B cell (primary cell): ENCODE data around the gene TTC39C. TPM values are rescaled to one million over a fixed set of nuclear protein-coding genes. Genes with fewer than 3 reads are reported as not detected.

Source experiments
- ATAC-seq: fragments of 200-7000 bp; cut with Tn5 transposase; one replicate; pipeline ENCODE4 v1.10.0; 2021; ENCODE audit warnings: low read depth, mild to moderate bottlenecking, moderate number of reproducible peaks, moderate library complexity
- CTCF ChIA-PET: fragments of 350-600 bp; sonication (Branson Sonifier 250); formaldehyde crosslinking; loops from one replicate; lab custom pipeline; 2021; ENCODE audit warnings: antibody characterized with exemption, inconsistent platforms; lab: Charles Lee
- POLR2A ChIA-PET: fragments of 350-600 bp; sonication (Branson Sonifier 250); formaldehyde crosslinking; loops from one replicate; lab custom pipeline; 2021; ENCODE audit warnings: antibody characterized with exemption; lab: Charles Lee
- DNase-seq: peaks from one replicate; pipeline ENCODE4 v3.0.0; 2013
- H2AFZ ChIP-seq: 2 replicates; pipeline ENCODE4 v1.6.1; 2012; ENCODE audit warnings: mild to moderate bottlenecking, low read depth, low read length; ENCODE audit not compliant: insufficient read depth, poor library complexity, severe bottlenecking
- H3K27ac ChIP-seq, 2 donors: 1 replicate in 1 of 2; 2 replicates in 1 of 2; pipeline ENCODE4 v1.5.1; 2012 to 2013; ENCODE audit warnings: low read length in 2 of 2, mild to moderate bottlenecking in 2 of 2, moderate library complexity in 1 of 2
- H3K27me3 ChIP-seq, 4 experiments: fragments of 200-600 bp in 1 of 4; sonication (generic) in 1 of 4; replicated peaks in 1 of 4; 1 replicate in 2 of 4; 2 replicates in 2 of 4; pipeline versions ENCODE4 v1.6.1 to v1.7.0; 2013 to 2016; ENCODE audit warnings: low read length in 3 of 4, mild to moderate bottlenecking in 2 of 4, mixed read lengths in 1 of 4, moderate library complexity in 1 of 4; ENCODE audit not compliant: insufficient read depth in 4 of 4, control insufficient read depth in 3 of 4; ENCODE audit errors: control extremely low read depth in 1 of 4
- H3K36me3 ChIP-seq, 2 experiments: replicated peaks in 1 of 2; 1 replicate in 1 of 2; 2 replicates in 1 of 2; pipeline versions ENCODE4 v1.6.1 to v1.7.1; 2013; ENCODE audit warnings: low read length in 1 of 2; ENCODE audit not compliant: insufficient read depth in 2 of 2, control insufficient read depth in 1 of 2; ENCODE audit errors: control extremely low read depth in 1 of 2, extremely low read depth in 1 of 2
- H3K4me1 ChIP-seq, 2 donors: fragments of 200-600 bp in 1 of 2; sonication (generic) in 1 of 2; 1 replicate in 1 of 2; 2 replicates in 1 of 2; pipeline versions ENCODE4 v1.5.1 to v1.6.1; 2013 to 2017; ENCODE audit warnings: low read length in 2 of 2; ENCODE audit not compliant: control insufficient read depth in 2 of 2, insufficient read depth in 2 of 2
- H3K4me2 ChIP-seq: replicated peaks from 2 replicates; pipeline ENCODE3; 2012; ENCODE audit warnings: mild to moderate bottlenecking, low read depth, low read length; ENCODE audit not compliant: poor library complexity, severe bottlenecking
- H3K4me3 ChIP-seq, 5 experiments: fragments of 200-600 bp in 1 of 5; sonication (generic) in 1 of 5; 1 replicate in 3 of 5; 2 replicates in 2 of 5; pipeline versions ENCODE4 v1.5.1 to v1.7.0; 2011 to 2016; ENCODE audit warnings: low read length in 4 of 5, mild to moderate bottlenecking in 4 of 5, low read depth in 2 of 5, control low read depth in 1 of 5, moderate library complexity in 1 of 5; ENCODE audit not compliant: insufficient read depth in 1 of 5; ENCODE audit errors: control extremely low read depth in 1 of 5, extremely low read depth in 1 of 5
- H3K79me2 ChIP-seq: fragments of 200-600 bp; sonication (generic); one replicate; pipeline ENCODE4 v1.6.0; 2016; ENCODE audit warnings: low read length; ENCODE audit not compliant: control insufficient read depth, insufficient read depth
- H3K9ac ChIP-seq: fragments of 200-600 bp; sonication (generic); 2 replicates; pipeline ENCODE4 v1.6.1; 2017; ENCODE audit warnings: mild to moderate bottlenecking, low read length, moderate library complexity
- H3K9me3 ChIP-seq, 3 donors: one replicate each; pipeline versions ENCODE4 v1.6.1 to v1.7.1; 2013; ENCODE audit warnings: low read length in 2 of 3; ENCODE audit not compliant: control insufficient read depth in 2 of 3, insufficient read depth in 1 of 3; ENCODE audit errors: control extremely low read depth in 1 of 3
- H4K20me1 ChIP-seq: 2 replicates; pipeline ENCODE4 v1.6.0; 2012; ENCODE audit warnings: mild to moderate bottlenecking, low read length; ENCODE audit not compliant: insufficient read depth, control insufficient read depth, poor library complexity, severe bottlenecking
- H3K27ac Mint-ChIP-seq: one replicate; pipeline ENCODE4 v1.8.0; 2021; ENCODE audit warnings: mixed read lengths
- H3K27me3 Mint-ChIP-seq: one replicate; pipeline ENCODE4 v1.8.0; 2021; ENCODE audit warnings: mixed read lengths
- H3K4me1 Mint-ChIP-seq: one replicate; pipeline ENCODE4 v1.8.0; 2021; ENCODE audit warnings: mixed read lengths
- H3K4me3 Mint-ChIP-seq: one replicate; pipeline ENCODE4 v1.8.0; 2021; ENCODE audit warnings: mixed read lengths
- H3K9me3 Mint-ChIP-seq: one replicate; pipeline ENCODE4 v1.8.0; 2022; ENCODE audit warnings: mixed read lengths; ENCODE audit not compliant: insufficient read depth
- EZH2 ChIP-seq: IDR thresholded peaks from 2 replicates; pipeline ENCODE4 v1.6.1; 2012; ENCODE audit warnings: borderline replicate concordance, low read depth, mild to moderate bottlenecking, moderate library complexity, low read length; ENCODE audit not compliant: insufficient read depth, poor library complexity, severe bottlenecking
- WGBS: methylation state at CpG from one replicate; pipeline ENCODE4 v1.1.5; 2013; ENCODE audit warnings: missing lambda C conversion rate; ENCODE audit not compliant: insufficient coverage; 5-methylcytosine and 5-hydroxymethylcytosine counted together
- intact Hi-C: fragments of 100-400 bp; cut with micrococcal nuclease; formaldehyde crosslinking; loops from one replicate; pipeline ENCODE4 v1.10.0; 2022
- polyA plus RNA-seq: library from polyadenylated mRNA; depleted of rRNA; stranded (reverse); fragments of >200 nt; gene quantifications from 2 replicates; pipeline ENCODE4 v1.2.3, GENCODE V29; 2012
- total RNA-seq, 2 donors: library from RNA; stranded (reverse); fragments of 120-200 nt in 1 of 2; gene quantifications; 1 replicate in 1 of 2; 2 replicates in 1 of 2; pipeline versions ENCODE4 v1.2.3 to v1.2.4, GENCODE V29; 2013 to 2022
- TF ChIP-seq, protein P1 (sequence below): fragments of 200-600 bp; IDR thresholded peaks from one replicate; pipeline ENCODE4 v1.8.0; 2022; ENCODE audit warnings: antibody characterized with exemption, mild to moderate bottlenecking

Gene TTC39C
- total and polyA plus RNA-seq, 2 donors (not counting 1 experiment from before 2014, with no cell fraction given): 22.3 to 44.3 TPM

DNA sequence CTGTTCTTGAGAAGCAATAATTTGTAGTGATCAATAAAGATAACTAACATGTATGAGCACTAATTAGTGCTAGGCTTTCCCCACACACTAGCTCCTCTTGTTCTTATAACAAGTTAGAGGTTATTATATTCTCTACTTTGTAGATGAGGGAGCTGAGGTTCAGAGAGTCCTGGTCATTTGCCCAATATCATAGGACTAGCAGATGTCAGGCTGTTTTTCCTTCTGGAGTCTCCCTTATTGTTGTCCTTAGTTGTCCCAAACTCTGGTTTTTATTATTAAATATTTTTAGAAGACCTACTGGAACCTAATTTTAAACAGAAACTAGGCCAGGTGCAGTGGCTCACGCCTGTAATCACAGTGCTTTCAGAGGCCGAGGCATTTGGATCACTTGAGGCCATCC is 16.5 kb upstream of the TTC39C start:
- WGBS: 86% methylated on average over 2 of the region's 2 CpGs
- H3K9me3 Mint-ChIP-seq: no peaks in the 10 kb centered on the region
- Histone ChIP-seq H2AFZ (no peak overlapping the region), H3K4me3 (no peak overlapping the region), H3K36me3 (no peaks in the 10 kb centered on the region), H4K20me1 (no peaks in the 10 kb centered on the region), H3K79me2 (no peaks in the 10 kb centered on the region), H3K27me3 (peaks cover 0 to 2% (median 0%) of the 10 kb centered on the region in 4 experiments), H3K4me1 (peaks cover 5% of the 10 kb centered on the region in 2 donors), H3K27ac (no peak overlapping the region), H3K4me2 (no peak overlapping the region), H3K9me3 (no peaks in the 10 kb centered on the region), H3K9ac (no peak overlapping the region)
- intact Hi-C loops: no loop called here
- ATAC-seq (no peak), DNase-seq (no peak)
- H3K4me3 Mint-ChIP-seq: no peak overlapping the region
- no peaks in the 10 kb centered on the region for H3K27me3 Mint-ChIP-seq
- ChIA-PET POLR2A (interaction anchor here (0.7 kb wide), 1 partner anchor 20 kb away, joined by 9 read pairs; no protein-coding TSS in a partner anchor), CTCF (interaction anchor here (0.7 to 1.4 kb wide), 4 partner anchors 31 to 220 kb away, joined by 3 to 7 read pairs (median 4); no protein-coding TSS in a partner anchor)
- peaks cover 26% of the 10 kb centered on the region for H3K4me1 Mint-ChIP-seq
- no peak overlapping the region for H3K27ac Mint-ChIP-seq
- TF ChIP-seq EZH2: no peak
- TF ChIP-seq, protein P1, sequence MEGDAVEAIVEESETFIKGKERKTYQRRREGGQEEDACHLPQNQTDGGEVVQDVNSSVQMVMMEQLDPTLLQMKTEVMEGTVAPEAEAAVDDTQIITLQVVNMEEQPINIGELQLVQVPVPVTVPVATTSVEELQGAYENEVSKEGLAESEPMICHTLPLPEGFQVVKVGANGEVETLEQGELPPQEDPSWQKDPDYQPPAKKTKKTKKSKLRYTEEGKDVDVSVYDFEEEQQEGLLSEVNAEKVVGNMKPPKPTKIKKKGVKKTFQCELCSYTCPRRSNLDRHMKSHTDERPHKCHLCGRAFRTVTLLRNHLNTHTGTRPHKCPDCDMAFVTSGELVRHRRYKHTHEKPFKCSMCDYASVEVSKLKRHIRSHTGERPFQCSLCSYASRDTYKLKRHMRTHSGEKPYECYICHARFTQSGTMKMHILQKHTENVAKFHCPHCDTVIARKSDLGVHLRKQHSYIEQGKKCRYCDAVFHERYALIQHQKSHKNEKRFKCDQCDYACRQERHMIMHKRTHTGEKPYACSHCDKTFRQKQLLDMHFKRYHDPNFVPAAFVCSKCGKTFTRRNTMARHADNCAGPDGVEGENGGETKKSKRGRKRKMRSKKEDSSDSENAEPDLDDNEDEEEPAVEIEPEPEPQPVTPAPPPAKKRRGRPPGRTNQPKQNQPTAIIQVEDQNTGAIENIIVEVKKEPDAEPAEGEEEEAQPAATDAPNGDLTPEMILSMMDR: no peak

GRCh38 chr18:23998820-23999219 is 15.7 kb upstream of the TTC39C start:
- no peak for ATAC-seq
- H3K4me1 ChIP-seq: peaks cover 5 to 6% of the 10 kb centered on the region in 2 donors
- TF ChIP-seq, protein P1: no peak
- no peak for TF ChIP-seq EZH2
- H2AFZ ChIP-seq: no peak overlapping the region
- H3K36me3 ChIP-seq: no peaks in the 10 kb centered on the region
- H3K27ac ChIP-seq: no peak overlapping the region
- no peaks in the 10 kb centered on the region for H3K27me3 Mint-ChIP-seq
- intact Hi-C loops: no loop called here
- H3K27ac Mint-ChIP-seq: no peak overlapping the region
- H3K4me3 ChIP-seq: no peak overlapping the region
- H3K9me3 ChIP-seq: no peaks in the 10 kb centered on the region
- peaks cover 0 to 2% (median 0%) of the 10 kb centered on the region in 4 experiments for H3K27me3 ChIP-seq
- POLR2A ChIA-PET: no interaction called here
- CTCF ChIA-PET: interaction anchor here (1.1 to 1.4 kb wide), 3 partner anchors 17 to 119 kb away, joined by 3 to 7 read pairs (median 3); no protein-coding TSS in a partner anchor
- no peak for DNase-seq
- peaks cover 28% of the 10 kb centered on the region for H3K4me1 Mint-ChIP-seq
- no peak overlapping the region for H3K9ac ChIP-seq
- H4K20me1 ChIP-seq: no peaks in the 10 kb centered on the region
- H3K9me3 Mint-ChIP-seq: no peaks in the 10 kb centered on the region
- 0% methylated on average over 1 of the region's 4 CpGs for WGBS
- no peak overlapping the region for H3K4me3 Mint-ChIP-seq
- no peak overlapping the region for H3K4me2 ChIP-seq
- H3K79me2 ChIP-seq: no peaks in the 10 kb centered on the region
